ENCODE results near the gene SLC10A7. TPM values are rescaled to one million over a fixed set of nuclear protein-coding genes. Genes with fewer than 3 reads are reported as not detected.

SLC10A7 gene
- total and polyA plus RNA-seq, 7 donors = 1.4 to 9.3 (median 5.3) TPM

GRCh38 chr4:146308951-146309350 lies 212.8 kb downstream of the SLC10A7 start:
- no peak for DNase-seq
- no peak overlapping the region for H3K4me3 ChIP-seq
- H3K27ac ChIP-seq = no peak overlapping the region
- intact Hi-C loops (cut with DNase I) = no loop called here
- H3K9me3 ChIP-seq = no peaks in the 10 kb centered on the region
- TF ChIP-seq POLR2A (IDR thresholded peaks at IDR 0.05) = no peak
- TF ChIP-seq EP300 (IDR thresholded peaks at IDR 0.05) = no peak
- no peak for TF ChIP-seq CTCF (IDR thresholded peaks at IDR 0.05)
- no peaks in the 10 kb centered on the region for H3K4me1 ChIP-seq
- 87 to 95% methylated on average over 5 of the region's 5 CpGs for WGBS, 2 donors
- H3K27me3 ChIP-seq = no peaks in the 10 kb centered on the region
- H3K36me3 ChIP-seq = no peaks in the 10 kb centered on the region

DNA sequence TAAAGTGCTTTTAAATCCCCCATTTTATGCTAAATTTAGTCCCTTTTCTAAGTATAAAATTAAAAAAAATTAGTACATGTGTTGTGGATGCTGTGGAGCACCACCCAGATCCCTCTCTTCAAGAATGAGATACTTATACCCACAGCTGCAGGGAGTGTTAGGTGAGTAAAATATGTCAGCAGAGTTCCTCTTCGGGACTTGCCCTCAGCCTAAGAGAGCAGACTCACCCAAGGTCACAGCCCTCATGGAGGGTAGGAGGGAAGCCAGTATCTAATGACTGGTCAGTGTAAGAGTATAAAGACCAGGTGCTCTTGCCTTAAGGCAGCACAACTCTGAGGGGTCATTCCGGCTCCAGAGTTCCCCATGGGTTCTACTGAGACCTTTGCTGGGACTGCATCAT lies 218.9 kb downstream of the SLC10A7 start:
- no peaks in the 10 kb centered on the region for H3K9me3 ChIP-seq
- H3K36me3 ChIP-seq = no peaks in the 10 kb centered on the region
- no peaks in the 10 kb centered on the region for H3K4me1 ChIP-seq
- intact Hi-C loops (cut with DNase I) = no loop called here
- no peak overlapping the region for H3K27ac ChIP-seq
- no peaks in the 10 kb centered on the region for H3K27me3 ChIP-seq
- TF ChIP-seq POLR2A (IDR thresholded peaks at IDR 0.05) (no peak), CTCF (IDR thresholded peaks at IDR 0.05) (no peak), EP300 (IDR thresholded peaks at IDR 0.05) (no peak), POLR2AphosphoS5 (IDR thresholded peaks at IDR 0.05) (no peak)
- H3K4me3 ChIP-seq = no peak overlapping the region
- 94 to 97% methylated on average over 2 of the region's 2 CpGs for WGBS, 2 donors
- no peak for DNase-seq

DNA sequence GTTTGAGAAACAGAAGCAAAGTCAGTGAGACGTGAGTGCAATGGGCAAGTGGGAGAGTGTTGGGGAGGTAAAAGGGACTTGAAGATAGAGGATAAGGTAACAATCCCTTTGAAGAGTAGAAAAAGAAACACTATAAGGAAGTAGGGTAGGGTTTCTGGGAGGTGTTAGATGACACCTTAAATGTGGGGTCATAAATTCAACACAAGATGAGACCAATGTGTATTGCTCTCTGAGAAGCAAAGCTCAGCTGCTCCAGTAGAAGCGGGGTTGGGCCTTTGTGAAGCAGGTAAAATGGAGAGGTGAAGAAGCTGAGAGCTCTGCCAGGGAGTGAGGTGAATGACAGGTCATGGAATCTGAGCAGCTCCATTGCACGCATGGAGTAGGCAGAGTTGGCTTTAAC lies 222.1 kb downstream of the SLC10A7 start:
- Histone ChIP-seq H3K4me1 (no peaks in the 10 kb centered on the region), H3K27ac (no peak overlapping the region), H3K4me3 (no peak overlapping the region), H3K36me3 (no peaks in the 10 kb centered on the region), H3K27me3 (no peaks in the 10 kb centered on the region), H3K9me3 (no peaks in the 10 kb centered on the region)
- WGBS, 2 donors = 85 to 89% methylated on average over 3 of the region's 3 CpGs
- TF ChIP-seq CTCF (IDR thresholded peaks at IDR 0.05) = no peak
- TF ChIP-seq POLR2AphosphoS5 (IDR thresholded peaks at IDR 0.05) = no peak
- no peak for TF ChIP-seq POLR2A (IDR thresholded peaks at IDR 0.05)
- no peak for TF ChIP-seq EP300 (IDR thresholded peaks at IDR 0.05)
- intact Hi-C loops (cut with DNase I) = no loop called here
- no peak for DNase-seq

DNA sequence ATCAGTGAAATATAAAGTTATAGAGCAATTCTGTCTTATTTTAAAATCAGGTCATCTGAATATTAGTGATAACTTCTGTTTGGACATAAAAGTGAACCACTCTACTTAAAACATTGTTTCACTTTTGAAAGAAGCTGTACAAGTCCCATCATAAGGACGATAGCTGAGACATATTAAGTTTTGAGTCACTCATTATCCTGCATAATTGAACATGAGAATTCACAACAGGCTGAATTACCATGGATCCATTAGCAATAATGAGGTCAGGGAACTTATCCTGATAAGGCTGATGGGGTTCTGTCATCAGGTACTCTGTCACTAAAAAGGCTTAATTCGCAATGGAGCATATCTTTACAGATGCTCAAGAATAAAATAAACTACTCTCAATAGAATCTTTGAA lies 227.0 kb downstream of the SLC10A7 start:
- Histone ChIP-seq H3K9me3 (no peaks in the 10 kb centered on the region), H3K4me1 (no peaks in the 10 kb centered on the region), H3K27ac (no peak overlapping the region), H3K36me3 (no peaks in the 10 kb centered on the region), H3K27me3 (no peaks in the 10 kb centered on the region), H3K4me3 (no peak overlapping the region)
- intact Hi-C loops (cut with DNase I) = no loop called here
- 94 to 97% methylated on average over 2 of the region's 2 CpGs for WGBS, 2 donors
- no peak for DNase-seq
- no peak for TF ChIP-seq POLR2A (IDR thresholded peaks at IDR 0.05)
- TF ChIP-seq EP300 (IDR thresholded peaks at IDR 0.05) = no peak
- no peak for TF ChIP-seq POLR2AphosphoS5 (IDR thresholded peaks at IDR 0.05)
- TF ChIP-seq CTCF (IDR thresholded peaks at IDR 0.05) = no peak

GRCh38 chr4:146292508-146292907 lies 229.2 kb downstream of the SLC10A7 start:
- Histone ChIP-seq H3K27me3 (no peaks in the 10 kb centered on the region), H3K36me3 (peaks cover 0 to 4% (median 0%) of the 10 kb centered on the region in 4 donors), H3K27ac (no peak overlapping the region), H3K4me3 (no peak overlapping the region), H3K9me3 (no peaks in the 10 kb centered on the region), H3K4me1 (no peaks in the 10 kb centered on the region)
- intact Hi-C loops (cut with DNase I) = no loop called here
- no peak for DNase-seq
- TF ChIP-seq CTCF (IDR thresholded peaks at IDR 0.05) (no peak), POLR2AphosphoS5 (IDR thresholded peaks at IDR 0.05) (no peak), EP300 (IDR thresholded peaks at IDR 0.05) (no peak), POLR2A (IDR thresholded peaks at IDR 0.05) (no peak)
- 43 to 84% methylated on average over 2 of the region's 2 CpGs for WGBS, 2 donors
